Activated CD8-positive, alpha-beta memory T cell treated with anti-CD3 and anti-CD28 coated beads, Interleukin-2, amount 50 U/mL, for 1 hour (primary cell): Measurements from ENCODE around the gene TSPAN14.
"Not testable (repeated sequence)": the region's sequence is repeated elsewhere in the genome, so short reads cannot be mapped to it uniquely, and the experiment has no call there.

Experiments used
- DNase-seq: peaks from one replicate; pipeline ENCODE4 v3.0.0-alpha.2; 2020; ENCODE audit errors: extremely low read depth

Gene TSPAN14

DNA sequence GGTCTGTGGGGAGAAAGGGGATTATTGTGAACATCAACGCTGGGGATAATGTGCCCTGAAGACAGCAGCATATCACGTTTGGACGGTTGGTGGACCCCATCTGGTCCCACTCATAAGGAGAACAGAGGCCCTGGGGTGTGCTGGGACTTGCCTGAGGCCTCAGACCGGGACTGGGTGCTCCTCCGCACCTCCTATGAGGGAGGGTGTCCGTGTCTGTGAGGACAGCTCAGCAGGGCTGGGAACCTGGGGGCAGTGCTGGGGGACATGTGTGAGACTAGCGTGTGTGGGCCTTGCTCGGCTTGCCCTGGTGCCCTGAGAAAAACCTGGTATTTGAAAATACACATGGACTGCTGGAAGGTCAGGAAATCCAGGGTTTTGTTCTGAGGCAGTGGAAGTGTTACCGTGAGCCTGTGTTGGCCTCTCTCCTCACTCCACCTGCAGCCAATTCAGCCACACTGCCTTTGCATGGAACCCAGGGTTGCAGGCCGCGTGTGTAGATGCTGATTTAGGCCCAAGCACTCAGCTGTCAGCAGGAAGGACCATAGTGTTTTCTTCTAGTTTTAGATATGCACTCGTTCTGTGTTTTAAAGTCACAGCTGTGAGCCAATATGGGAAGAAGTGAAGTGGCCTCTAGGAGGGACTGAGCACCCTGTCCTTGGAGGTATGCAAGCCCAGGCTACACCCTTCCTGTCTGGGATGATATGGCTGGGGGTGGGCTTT is 70.2 kb downstream of the TSPAN14 start:
- DNase-seq = no peak

- no peak for DNase-seq
Measured at GRCh38 chr10:80526218-80526617, 72.1 kb downstream of the TSPAN14 start.

- no peak for DNase-seq
Measured at GRCh38 chr10:80526742-80527141, 72.6 kb downstream of the TSPAN14 start.

DNA sequence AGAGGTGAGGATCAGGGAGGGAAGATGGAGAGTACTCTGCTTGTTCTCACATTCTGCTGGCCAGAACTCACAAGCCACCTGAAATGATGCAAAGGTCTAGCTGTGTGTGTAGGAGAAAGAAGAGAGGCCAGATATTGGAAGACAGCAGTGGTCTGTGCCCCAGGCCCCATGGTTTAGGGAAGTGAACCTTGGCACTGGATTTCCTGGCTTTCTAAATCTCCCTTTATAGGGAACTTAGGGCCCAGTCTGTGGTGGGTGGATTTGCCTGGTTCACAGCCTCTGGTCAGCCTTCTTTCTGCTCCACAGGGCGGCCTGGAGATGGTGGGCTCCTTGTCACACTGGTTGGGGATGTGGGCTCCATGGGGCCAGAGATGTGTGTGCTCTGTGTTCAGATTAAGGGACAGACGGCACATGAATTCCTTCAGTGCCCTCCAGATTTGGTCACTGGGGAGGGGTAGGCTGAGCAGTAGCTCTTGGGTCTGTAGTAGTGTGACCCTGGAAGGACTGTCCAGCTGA is 74.1 kb downstream of the TSPAN14 start:
- DNase-seq = no peak

DNA sequence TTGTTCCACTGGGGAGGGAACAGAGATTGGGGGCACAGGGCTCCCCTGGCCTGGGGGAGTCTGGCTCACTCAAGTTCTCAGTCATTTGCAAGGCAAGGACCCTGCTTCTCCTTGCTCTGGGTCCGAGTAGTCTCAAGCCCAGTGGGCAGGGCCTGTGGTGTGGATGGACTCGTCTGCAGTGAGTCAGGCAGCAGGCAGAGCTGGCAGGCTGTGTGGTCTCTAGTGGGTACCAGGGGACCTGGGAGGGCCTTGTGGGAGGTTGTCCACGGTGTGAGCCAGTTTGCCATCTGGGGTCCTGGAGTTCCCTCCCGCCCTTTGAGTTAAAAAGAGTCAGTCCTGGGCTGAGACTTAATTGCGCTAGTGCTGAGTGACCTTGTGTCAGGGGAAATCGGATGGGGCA is 74.8 kb downstream of the TSPAN14 start:
- DNase-seq = no peak

DNA sequence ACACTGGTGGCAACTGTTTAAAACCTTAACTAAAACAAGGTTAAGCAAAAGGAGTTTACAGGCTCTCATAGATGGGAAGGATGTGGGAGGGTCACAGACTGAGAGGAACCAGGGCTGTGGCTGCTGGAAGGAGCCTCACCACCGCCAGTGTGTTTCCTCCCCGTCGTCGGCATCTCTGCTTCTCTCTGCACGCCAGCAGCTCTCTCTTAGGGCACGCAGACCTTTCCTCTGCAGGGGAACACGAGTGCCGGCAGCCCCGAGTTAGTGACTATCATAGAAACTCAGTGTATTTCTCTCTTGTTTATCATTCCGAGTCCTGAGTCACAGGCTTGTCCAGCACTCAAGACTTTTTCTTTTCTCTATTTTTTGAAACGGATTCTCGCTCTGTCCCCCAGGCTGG is 75.5 kb downstream of the TSPAN14 start:
- DNase-seq = no peak

DNA sequence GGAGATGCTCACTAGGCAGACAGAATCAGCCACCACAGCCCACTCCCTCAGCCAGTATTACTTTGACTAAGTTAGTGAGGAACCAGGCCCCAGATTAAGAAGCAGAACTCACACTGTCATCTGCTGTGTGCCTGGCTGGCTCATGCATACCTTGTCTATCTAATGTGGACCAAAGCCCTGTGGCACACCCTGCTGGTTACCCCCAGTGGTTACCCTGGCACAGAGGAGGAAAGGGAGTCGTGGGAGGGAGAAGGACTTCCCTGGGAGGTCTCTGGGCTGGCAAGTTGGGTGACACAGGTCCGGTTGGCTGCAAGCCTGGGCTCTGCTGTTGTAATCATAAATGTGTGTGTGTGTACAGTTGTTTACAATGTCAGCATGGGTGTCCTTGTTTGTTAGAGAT is 76.1 kb downstream of the TSPAN14 start:
- DNase-seq = no peak

GRCh38 chr10:80530816-80531215 is 76.7 kb downstream of the TSPAN14 start:
- no peak for DNase-seq

DNA sequence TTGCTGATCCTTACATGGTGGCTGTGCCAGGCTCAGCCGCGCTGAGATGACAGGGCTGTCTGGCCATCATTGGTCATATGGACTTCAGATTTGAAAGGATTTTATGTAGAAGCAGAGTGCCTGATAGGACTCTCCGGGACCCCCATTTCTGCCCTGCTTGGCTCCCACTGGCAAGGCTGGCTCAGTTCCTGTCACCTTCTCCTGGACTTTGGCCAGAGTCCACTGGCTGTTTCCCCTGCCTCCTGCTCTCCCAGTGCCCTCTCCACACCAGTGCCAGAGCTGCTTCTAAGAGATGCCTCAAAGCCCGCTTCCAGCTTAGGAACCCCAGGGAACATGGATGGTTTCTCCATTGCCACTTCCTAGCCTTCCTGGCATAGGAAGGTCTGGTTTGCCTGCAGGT is 78.5 kb downstream of the TSPAN14 start:
- DNase-seq = no peak

DNA sequence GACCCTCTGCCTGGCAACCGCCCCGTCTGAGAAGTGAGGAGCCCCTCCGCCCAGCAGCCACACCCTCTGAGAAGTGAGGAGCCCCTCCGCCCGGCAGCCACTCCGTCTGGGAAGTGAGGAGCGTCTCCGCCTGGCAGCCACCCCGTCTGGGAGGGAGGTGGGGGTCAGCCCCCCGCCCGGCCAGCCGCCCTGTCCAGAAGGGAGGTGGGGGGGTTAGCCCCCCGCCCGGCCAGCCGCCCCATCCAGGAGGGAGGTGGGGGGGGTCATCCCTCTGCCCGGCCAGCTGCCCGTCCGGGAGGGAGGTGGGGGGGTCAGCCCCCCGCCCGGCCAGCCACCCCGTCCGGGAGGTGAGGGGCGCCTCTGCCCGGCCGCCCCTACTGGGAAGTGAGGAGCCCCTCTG is 79.9 kb downstream of the TSPAN14 start:
- DNase-seq = not testable (repeated sequence)

DNA sequence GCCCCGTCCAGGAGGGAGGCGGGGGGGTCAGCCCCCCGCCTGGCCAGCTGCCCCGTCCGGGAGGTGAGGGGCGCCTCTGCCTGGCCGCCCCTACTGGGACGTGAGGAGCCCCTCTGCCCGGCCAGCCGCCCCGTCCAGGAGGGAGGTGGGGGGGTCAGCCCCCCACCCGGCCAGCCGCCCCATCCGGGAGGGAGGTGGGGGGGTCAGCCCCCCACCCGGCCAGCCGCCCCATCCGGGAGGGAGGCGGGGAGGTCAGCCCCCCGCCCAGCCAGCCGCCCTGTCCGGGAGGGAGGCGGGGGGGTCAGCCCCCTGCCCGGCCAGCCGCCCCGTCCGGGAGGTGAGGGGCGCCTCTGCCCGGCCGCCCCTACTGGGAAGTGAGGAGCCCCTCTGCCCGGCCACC is 80.5 kb downstream of the TSPAN14 start:
- not testable (repeated sequence) for DNase-seq

DNA sequence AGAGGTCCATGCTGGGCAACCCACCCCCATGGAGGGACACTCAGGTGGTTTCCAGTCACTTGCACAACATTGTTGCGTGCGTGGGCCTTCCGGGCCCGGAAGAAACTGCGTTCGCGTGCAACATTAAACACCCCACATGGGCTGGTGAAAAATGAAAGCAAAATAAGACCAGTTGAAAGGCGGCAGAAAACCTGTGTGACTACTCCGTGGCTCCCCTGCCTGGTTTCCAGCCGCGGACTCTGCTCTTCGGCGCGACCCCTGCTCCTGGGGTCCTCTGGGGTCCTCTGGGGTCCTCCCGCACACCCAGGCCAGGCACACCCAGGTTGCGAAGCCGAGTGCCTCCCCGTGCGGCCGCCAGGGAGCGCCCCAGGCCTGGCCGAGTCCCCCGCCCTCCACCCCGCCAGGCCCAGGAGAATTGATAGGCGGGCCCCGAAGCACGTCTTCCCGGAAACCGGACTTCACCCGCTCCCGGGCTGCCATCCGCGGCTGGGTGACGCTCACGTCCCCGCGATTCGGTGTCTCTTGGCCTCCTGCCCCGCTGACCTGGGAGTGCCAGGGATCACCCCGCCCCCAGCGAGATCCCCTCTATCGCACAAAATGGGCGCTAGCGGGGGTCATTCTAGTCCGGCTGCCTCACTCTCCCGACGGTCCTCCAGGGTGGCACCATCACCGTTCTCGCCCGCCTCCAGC is 81.7 kb downstream of the TSPAN14 start:
- DNase-seq = no peak

DNA sequence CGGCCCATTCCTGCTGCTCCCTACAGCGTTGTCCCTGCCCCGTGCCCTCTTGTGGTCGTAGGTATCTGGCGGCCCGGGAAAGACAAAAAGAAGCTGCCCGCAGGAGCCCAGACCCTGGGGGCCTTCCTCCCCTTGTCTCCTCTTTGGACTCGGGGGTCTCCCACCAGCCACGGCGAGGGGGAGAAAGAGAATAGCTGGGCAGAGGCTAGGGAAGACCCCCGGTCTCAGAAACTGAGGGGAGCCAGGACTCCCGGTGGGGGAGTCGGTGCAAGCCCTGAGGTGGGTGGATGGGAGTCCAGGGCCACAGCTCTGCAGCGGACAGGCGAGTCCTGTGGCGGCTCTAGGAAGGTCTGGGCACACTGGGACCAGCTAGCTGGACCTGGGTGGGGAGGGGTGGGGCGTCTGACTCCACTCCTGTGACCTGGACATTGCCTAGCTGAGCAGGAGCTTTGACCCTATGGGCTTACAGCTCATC is 82.3 kb downstream of the TSPAN14 start:
- no peak for DNase-seq

- no peak for DNase-seq
Measured at GRCh38 chr10:80537086-80537735, 83.1 kb downstream of the TSPAN14 start.

DNA sequence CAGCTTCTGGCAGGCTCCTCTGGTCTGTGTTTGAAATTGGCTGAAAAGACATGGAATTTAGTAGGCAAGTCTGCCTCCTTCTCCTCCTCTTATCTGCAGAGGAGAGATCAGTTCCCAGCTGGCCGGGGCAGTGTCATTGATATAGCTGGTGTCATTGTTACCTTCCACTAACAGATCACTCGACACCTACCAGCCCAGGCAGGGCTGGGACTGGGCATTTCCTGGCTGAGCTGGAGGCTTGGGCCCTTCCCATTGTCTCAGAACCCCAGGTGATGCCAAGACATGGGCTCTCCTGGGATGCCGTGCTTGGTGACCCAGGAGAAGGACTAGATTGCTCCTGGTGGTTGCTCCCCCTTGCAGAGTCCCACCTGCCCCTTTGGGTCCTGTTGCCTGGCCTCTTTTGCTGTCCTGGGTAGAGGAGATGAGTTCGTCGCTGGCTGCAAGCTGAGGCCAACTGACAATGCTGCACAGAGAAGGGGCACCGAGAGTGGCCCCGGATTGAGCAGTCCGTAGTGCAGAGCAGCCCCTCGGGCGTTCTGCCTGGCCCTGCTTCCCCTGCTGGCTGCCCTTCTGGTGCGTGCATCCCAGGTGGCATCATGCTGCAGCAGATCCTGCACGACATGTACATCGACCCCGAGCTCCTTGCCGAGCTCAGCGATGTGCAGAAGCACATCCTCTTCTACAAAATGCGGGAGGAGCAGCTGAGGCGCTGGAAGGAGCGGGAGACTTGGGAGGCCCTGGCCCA is 83.8 kb downstream of the TSPAN14 start, which contains the start of gene SH2D4B:
SH2D4B (plus strand) TSS at position 167 of the 745 bp plus-strand sequence; CDS start at position 597, 430 bp downstream.
- no peak for DNase-seq

- DNase-seq = no peak
Measured at GRCh38 chr10:80538481-80539185, 84.5 kb downstream of the TSPAN14 start.

GRCh38 chr10:80539421-80540031 is 85.4 kb downstream of the TSPAN14 start:
- DNase-seq = no peak

- DNase-seq = no peak
Measured at GRCh38 chr10:80540136-80540535, 86.0 kb downstream of the TSPAN14 start.

DNA sequence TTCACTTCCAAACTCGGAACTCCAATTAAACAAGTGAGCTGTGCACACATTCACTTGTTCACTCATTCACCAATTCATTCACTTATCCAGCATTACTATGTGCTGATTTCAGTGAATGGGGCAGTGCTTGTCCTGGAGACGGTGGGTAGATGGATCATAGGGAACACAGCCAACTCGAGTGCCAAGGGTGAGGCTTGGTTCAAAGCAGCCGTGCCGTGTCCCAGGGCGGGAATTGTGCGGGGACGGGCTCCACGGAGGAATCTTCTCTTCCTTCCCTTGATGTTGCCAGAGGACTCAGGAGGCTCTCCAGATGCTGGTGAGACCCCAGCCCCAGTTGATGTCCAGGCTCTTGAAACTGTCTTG is 86.5 kb downstream of the TSPAN14 start:
- no peak for DNase-seq

DNA sequence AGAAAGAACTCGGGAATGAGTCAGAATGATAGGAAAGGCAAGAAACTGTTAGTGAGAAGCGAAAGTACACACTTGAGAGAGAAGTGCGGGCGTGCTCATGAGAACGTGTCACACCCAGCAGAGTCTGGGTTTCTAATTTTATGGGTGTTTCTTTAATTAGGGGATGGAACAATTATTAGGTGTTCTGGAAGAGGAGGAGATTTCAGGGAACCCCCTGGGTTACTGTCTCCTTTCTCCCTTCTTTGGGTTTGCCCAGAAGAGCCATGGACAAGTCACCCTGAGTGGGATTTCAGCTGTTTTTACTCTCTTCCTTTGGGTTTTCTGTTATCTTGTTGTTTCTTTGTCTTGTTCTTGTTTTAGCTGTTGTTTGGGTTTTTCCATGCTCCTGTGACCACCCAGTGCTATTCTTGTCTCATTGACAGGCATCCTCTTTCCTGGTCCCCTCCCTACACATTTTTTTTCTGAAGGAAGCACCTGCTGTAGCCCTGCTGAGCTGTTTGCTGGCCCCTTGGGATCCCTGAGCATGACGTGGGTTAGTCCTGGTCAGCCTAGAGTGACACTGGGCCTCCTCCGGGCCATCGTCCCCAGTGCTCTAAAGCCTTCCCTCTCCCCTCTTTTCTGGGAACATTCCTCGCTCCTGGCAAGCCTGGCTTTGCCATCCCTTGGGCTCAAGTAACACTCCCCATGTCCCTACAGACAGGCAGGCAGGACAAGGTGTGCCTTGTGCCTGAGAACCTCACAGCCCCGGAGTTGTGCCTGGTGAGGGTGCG is 87.1 kb downstream of the TSPAN14 start:
- DNase-seq = no peak
